HepG2 (cell line): Measurements from ENCODE around the gene NFIC. TPM values are rescaled to one million over a fixed set of nuclear protein-coding genes. Genes with fewer than 3 reads are reported as not detected.

ENCODE experiments used
- ADNP ChIP-seq: sonication (generic); formaldehyde crosslinking; IDR thresholded peaks from 2 replicates; pipeline ENCODE4 v1.4.0; 2020; ENCODE audit warnings: missing genetic modification reagents
- ARNT2 ChIP-seq: sonication (generic); formaldehyde crosslinking; IDR thresholded peaks from 2 replicates; pipeline ENCODE4 v1.8.0; 2022; ENCODE audit warnings: mild to moderate bottlenecking, low read depth, missing genetic modification reagents, moderate library complexity
- ATF7-NPFF ChIP-seq: sonication (generic); formaldehyde crosslinking; IDR thresholded peaks from 2 replicates; pipeline ENCODE4 v1.8.1; 2023; ENCODE audit warnings: mild to moderate bottlenecking, low read depth, missing genetic modification reagents, moderate library complexity
- CEBPB ChIP-seq: IDR thresholded peaks from 2 replicates; pipeline ENCODE4 v1.6.1; 2011; ENCODE audit warnings: low read depth, low read length, improper control_type of control experiment, borderline replicate concordance
- HDAC1 ChIP-seq: sonication (generic); formaldehyde crosslinking; IDR thresholded peaks from 2 replicates; pipeline ENCODE4 v1.5.1; 2020; ENCODE audit warnings: mild to moderate bottlenecking, missing genetic modification reagents
- HDAC2 ChIP-seq: sonication (generic); formaldehyde crosslinking; IDR thresholded peaks from 2 replicates; pipeline ENCODE4 v1.4.0; 2020; ENCODE audit warnings: missing genetic modification reagents
- HOXA9 ChIP-seq: sonication (generic); formaldehyde crosslinking; IDR thresholded peaks from 2 replicates; pipeline ENCODE4 v1.8.1; 2022; ENCODE audit warnings: missing genetic modification reagents, mild to moderate bottlenecking, moderate library complexity, borderline replicate concordance
- MTF2 ChIP-seq: sonication (generic); formaldehyde crosslinking; IDR thresholded peaks from 2 replicates; pipeline ENCODE4 v1.5.0; 2020; ENCODE audit warnings: missing genetic modification reagents, borderline replicate concordance
- NFKB2 ChIP-seq: sonication (generic); formaldehyde crosslinking; IDR thresholded peaks from 2 replicates; pipeline ENCODE4 v1.4.0; 2020; ENCODE audit warnings: missing genetic modification reagents, borderline replicate concordance
- PHF8 ChIP-seq: sonication (generic); formaldehyde crosslinking; IDR thresholded peaks from 2 replicates; pipeline ENCODE4 v1.5.0; 2020; ENCODE audit warnings: missing genetic modification reagents
- REXO4 ChIP-seq: sonication (generic); formaldehyde crosslinking; IDR thresholded peaks from 2 replicates; pipeline ENCODE4 v1.8.0; 2022; ENCODE audit warnings: missing genetic modification reagents, mild to moderate bottlenecking, borderline replicate concordance
- SIX4 ChIP-seq: sonication (generic); formaldehyde crosslinking; IDR thresholded peaks from 2 replicates; pipeline ENCODE4 v1.4.0; 2020; ENCODE audit warnings: missing genetic modification reagents
- SSRP1 ChIP-seq: IDR thresholded peaks from 2 replicates; pipeline ENCODE4 v1.6.1; 2016; ENCODE audit warnings: control low read depth
- polyA plus RNA-seq, 8 experiments: library from polyadenylated mRNA; depleted of rRNA in 3 of 8; stranded (reverse) in 7 of 8; unstranded in 1 of 8; fragments of >200 nt; fragmentation: Illumina TruSeq in 4 of 8; extraction: Trizol in 4 of 8; gene quantifications; 2 replicates each; pipeline versions ENCODE4 v1.2.1 to v1.2.3, GENCODE V29; 2011 to 2016; ENCODE audit warnings: low read depth in 4 of 8, missing spikeins in 1 of 8, mixed read lengths in 1 of 8; ENCODE audit not compliant: insufficient read depth in 1 of 8
- total RNA-seq, 5 experiments: library from RNA; depleted of rRNA; stranded (reverse); fragments of >200 nt; fragmentation: Illumina TruSeq; extraction: Trizol; gene quantifications; 2 replicates each; pipeline ENCODE4 v1.2.3, GENCODE V29; 2016; ENCODE audit warnings: low read depth in 1 of 5
- TF ChIP-seq, protein P1 (sequence below): IDR thresholded peaks from 2 replicates; pipeline ENCODE4 v1.6.1; 2016; ENCODE audit warnings: low read depth, missing genetic modification reagents, missing compliant biosample characterization
- TF ChIP-seq, protein P2 (sequence below): IDR thresholded peaks from 2 replicates; pipeline ENCODE4 v1.4.0; 2020; ENCODE audit warnings: mild to moderate bottlenecking, missing genetic modification reagents
- TF ChIP-seq, protein P3 (sequence below): IDR thresholded peaks from 2 replicates; pipeline ENCODE4 v1.6.1; 2012; ENCODE audit warnings: inconsistent platforms
- TF ChIP-seq, protein P4 (sequence below): sonication (generic); formaldehyde crosslinking; IDR thresholded peaks from 2 replicates; pipeline ENCODE4 v1.9.0; 2022; ENCODE audit warnings: missing genetic modification reagents, mild to moderate bottlenecking, borderline replicate concordance

Gene NFIC
- total and polyA plus RNA-seq, 2 of the 13 experiments (the other 11 are each of a cell fraction or from before 2014, with no cell fraction given), result 1.3 to 2.5 TPM

DNA sequence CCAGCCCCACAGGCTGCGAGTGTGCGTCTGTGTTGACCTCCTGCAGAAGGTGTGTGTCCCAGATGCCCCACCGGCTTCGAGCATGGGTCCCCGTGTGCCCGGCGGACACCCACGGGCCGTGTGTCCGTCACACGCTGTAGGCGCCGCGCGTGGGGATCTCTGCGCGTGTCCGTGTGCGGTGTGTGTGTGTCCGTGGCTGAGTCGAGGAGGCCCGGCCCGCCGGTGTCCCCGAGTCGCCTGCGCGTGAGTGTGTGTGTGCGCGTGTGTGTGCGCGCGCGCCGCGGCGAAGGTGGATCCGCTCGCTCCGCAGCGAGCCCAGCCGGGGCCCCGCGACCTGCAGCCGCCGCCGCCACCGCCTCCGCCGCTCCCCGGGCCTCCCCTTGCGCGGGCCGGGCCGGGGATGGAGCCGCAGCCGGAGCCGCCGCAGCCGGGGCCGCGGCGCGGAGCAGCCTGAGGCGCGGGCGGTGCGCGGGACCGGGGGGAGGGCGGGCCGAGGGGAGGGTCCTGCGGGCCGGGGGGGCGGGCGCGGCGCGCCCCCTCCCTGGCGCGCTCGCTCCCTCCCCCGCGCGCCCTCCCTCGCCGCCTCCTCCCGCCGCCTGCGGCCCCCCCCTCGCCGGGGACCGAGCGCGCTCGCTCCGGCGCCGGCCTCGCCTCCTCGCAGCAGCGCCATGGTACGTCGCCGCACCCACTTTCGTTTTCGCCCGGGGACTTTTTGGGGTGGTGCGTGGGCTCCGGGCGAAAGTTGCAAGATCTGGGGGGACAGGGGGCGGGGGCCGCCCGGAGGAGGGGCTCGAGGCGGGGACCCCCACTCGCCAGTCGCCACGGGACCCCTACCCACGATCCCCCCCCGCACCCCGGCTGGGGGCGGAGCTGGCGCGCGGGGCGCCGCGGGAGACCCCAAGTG, 7.1 kb upstream of the NFIC start (continued):
- TF ChIP-seq, protein P1, sequence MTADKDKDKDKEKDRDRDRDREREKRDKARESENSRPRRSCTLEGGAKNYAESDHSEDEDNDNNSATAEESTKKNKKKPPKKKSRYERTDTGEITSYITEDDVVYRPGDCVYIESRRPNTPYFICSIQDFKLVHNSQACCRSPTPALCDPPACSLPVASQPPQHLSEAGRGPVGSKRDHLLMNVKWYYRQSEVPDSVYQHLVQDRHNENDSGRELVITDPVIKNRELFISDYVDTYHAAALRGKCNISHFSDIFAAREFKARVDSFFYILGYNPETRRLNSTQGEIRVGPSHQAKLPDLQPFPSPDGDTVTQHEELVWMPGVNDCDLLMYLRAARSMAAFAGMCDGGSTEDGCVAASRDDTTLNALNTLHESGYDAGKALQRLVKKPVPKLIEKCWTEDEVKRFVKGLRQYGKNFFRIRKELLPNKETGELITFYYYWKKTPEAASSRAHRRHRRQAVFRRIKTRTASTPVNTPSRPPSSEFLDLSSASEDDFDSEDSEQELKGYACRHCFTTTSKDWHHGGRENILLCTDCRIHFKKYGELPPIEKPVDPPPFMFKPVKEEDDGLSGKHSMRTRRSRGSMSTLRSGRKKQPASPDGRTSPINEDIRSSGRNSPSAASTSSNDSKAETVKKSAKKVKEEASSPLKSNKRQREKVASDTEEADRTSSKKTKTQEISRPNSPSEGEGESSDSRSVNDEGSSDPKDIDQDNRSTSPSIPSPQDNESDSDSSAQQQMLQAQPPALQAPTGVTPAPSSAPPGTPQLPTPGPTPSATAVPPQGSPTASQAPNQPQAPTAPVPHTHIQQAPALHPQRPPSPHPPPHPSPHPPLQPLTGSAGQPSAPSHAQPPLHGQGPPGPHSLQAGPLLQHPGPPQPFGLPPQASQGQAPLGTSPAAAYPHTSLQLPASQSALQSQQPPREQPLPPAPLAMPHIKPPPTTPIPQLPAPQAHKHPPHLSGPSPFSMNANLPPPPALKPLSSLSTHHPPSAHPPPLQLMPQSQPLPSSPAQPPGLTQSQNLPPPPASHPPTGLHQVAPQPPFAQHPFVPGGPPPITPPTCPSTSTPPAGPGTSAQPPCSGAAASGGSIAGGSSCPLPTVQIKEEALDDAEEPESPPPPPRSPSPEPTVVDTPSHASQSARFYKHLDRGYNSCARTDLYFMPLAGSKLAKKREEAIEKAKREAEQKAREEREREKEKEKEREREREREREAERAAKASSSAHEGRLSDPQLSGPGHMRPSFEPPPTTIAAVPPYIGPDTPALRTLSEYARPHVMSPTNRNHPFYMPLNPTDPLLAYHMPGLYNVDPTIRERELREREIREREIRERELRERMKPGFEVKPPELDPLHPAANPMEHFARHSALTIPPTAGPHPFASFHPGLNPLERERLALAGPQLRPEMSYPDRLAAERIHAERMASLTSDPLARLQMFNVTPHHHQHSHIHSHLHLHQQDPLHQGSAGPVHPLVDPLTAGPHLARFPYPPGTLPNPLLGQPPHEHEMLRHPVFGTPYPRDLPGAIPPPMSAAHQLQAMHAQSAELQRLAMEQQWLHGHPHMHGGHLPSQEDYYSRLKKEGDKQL (CRISPR knock-in tag), result no peak
- TF ChIP-seq, protein P2, sequence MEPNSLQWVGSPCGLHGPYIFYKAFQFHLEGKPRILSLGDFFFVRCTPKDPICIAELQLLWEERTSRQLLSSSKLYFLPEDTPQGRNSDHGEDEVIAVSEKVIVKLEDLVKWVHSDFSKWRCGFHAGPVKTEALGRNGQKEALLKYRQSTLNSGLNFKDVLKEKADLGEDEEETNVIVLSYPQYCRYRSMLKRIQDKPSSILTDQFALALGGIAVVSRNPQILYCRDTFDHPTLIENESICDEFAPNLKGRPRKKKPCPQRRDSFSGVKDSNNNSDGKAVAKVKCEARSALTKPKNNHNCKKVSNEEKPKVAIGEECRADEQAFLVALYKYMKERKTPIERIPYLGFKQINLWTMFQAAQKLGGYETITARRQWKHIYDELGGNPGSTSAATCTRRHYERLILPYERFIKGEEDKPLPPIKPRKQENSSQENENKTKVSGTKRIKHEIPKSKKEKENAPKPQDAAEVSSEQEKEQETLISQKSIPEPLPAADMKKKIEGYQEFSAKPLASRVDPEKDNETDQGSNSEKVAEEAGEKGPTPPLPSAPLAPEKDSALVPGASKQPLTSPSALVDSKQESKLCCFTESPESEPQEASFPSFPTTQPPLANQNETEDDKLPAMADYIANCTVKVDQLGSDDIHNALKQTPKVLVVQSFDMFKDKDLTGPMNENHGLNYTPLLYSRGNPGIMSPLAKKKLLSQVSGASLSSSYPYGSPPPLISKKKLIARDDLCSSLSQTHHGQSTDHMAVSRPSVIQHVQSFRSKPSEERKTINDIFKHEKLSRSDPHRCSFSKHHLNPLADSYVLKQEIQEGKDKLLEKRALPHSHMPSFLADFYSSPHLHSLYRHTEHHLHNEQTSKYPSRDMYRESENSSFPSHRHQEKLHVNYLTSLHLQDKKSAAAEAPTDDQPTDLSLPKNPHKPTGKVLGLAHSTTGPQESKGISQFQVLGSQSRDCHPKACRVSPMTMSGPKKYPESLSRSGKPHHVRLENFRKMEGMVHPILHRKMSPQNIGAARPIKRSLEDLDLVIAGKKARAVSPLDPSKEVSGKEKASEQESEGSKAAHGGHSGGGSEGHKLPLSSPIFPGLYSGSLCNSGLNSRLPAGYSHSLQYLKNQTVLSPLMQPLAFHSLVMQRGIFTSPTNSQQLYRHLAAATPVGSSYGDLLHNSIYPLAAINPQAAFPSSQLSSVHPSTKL (CRISPR knock-in tag), result no peak
- TF ChIP-seq HDAC1 (CRISPR knock-in tag) (peak; percentile 20; the same call in 1 of the 2 replicates), MTF2 (0 out of 2 replicates have a peak, but pooled peaks have one; percentile 30), NFKB2 (0 out of 2 replicates have a peak, but pooled peaks have one; percentile 47), REXO4 (CRISPR knock-in tag) (no peak), ADNP (CRISPR knock-in tag) (no peak), CEBPB (no peak), SIX4 (CRISPR knock-in tag) (no peak), ATF7-NPFF (CRISPR knock-in tag) (peak; percentile 84; the same call in 1 of the 2 replicates), HOXA9 (CRISPR knock-in tag) (0 out of 2 replicates have a peak, but pooled peaks have one; percentile 20), SSRP1 (CRISPR knock-in tag) (no peak), HDAC2 (CRISPR knock-in tag) (peak; percentile 46), ARNT2 (CRISPR knock-in tag) (peak; percentile 72; the same call in 1 of the 2 replicates), PHF8 (CRISPR knock-in tag) (peak; percentile 54)
- TF ChIP-seq, protein P3, sequence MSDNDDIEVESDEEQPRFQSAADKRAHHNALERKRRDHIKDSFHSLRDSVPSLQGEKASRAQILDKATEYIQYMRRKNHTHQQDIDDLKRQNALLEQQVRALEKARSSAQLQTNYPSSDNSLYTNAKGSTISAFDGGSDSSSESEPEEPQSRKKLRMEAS, result peak; percentile 43; the same call in 1 of the 2 replicates
- TF ChIP-seq, protein P4, sequence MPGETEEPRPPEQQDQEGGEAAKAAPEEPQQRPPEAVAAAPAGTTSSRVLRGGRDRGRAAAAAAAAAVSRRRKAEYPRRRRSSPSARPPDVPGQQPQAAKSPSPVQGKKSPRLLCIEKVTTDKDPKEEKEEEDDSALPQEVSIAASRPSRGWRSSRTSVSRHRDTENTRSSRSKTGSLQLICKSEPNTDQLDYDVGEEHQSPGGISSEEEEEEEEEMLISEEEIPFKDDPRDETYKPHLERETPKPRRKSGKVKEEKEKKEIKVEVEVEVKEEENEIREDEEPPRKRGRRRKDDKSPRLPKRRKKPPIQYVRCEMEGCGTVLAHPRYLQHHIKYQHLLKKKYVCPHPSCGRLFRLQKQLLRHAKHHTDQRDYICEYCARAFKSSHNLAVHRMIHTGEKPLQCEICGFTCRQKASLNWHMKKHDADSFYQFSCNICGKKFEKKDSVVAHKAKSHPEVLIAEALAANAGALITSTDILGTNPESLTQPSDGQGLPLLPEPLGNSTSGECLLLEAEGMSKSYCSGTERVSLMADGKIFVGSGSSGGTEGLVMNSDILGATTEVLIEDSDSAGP, result 0 out of 2 replicates have a peak, but pooled peaks have one; percentile 5
